IPS-15b (cell line): ENCODE results near the gene INPP4A.

Experiments
- H3K27me3 ChIP-seq: one replicate; pipeline ENCODE4 v1.6.1; 2013; ENCODE audit warnings: low read length; ENCODE audit not compliant: control insufficient read depth, insufficient read depth
- H3K36me3 ChIP-seq: one replicate; pipeline ENCODE4 v1.6.1; 2013; ENCODE audit warnings: low read length; ENCODE audit not compliant: control insufficient read depth, insufficient read depth
- H3K4me1 ChIP-seq: one replicate; pipeline ENCODE4 v1.6.1; 2013; ENCODE audit warnings: mild to moderate bottlenecking, low read length; ENCODE audit not compliant: control insufficient read depth, insufficient read depth
- H3K4me3 ChIP-seq: one replicate; pipeline ENCODE4 v1.5.1; 2013; ENCODE audit warnings: low read depth, low read length
- H3K9ac ChIP-seq: one replicate; pipeline ENCODE4 v1.6.1; 2013; ENCODE audit warnings: low read depth, mild to moderate bottlenecking, low read length
- H3K9me3 ChIP-seq: one replicate; pipeline ENCODE4 v1.6.1; 2013; ENCODE audit warnings: mild to moderate bottlenecking, low read length; ENCODE audit not compliant: control insufficient read depth, insufficient read depth

The INPP4A gene

GRCh38 chr2:98532756-98533155, 88.1 kb downstream of the INPP4A start:
- no peak overlapping the region for H3K4me3 ChIP-seq
- H3K36me3 ChIP-seq = peaks cover 12% of the 10 kb centered on the region
- H3K4me1 ChIP-seq = no peaks in the 10 kb centered on the region

GRCh38 chr2:98533547-98533946, 88.9 kb downstream of the INPP4A start:
- peaks cover 19% of the 10 kb centered on the region for H3K36me3 ChIP-seq
- no peak overlapping the region for H3K9ac ChIP-seq
- no peaks in the 10 kb centered on the region for H3K4me1 ChIP-seq
- no peaks in the 10 kb centered on the region for H3K27me3 ChIP-seq
- H3K4me3 ChIP-seq = no peak overlapping the region
- H3K9me3 ChIP-seq = no peaks in the 10 kb centered on the region

More at GRCh38 chr2:98532756-98533155, 88.1 kb downstream of the INPP4A start:
- no peak overlapping the region for H3K9ac ChIP-seq
- H3K9me3 ChIP-seq = no peaks in the 10 kb centered on the region
- no peaks in the 10 kb centered on the region for H3K27me3 ChIP-seq

GRCh38 chr2:98534761-98535160, 90.1 kb downstream of the INPP4A start:
- Histone ChIP-seq H3K4me1 (no peaks in the 10 kb centered on the region), H3K36me3 (peaks cover 27% of the 10 kb centered on the region), H3K4me3 (no peak overlapping the region)

GRCh38 chr2:98535971-98536677, 91.5 kb downstream of the INPP4A start:
- Histone ChIP-seq H3K4me1 (no peaks in the 10 kb centered on the region), H3K36me3 (peaks cover 27% of the 10 kb centered on the region), H3K4me3 (no peak overlapping the region), H3K27me3 (no peaks in the 10 kb centered on the region), H3K9me3 (no peaks in the 10 kb centered on the region), H3K9ac (no peak overlapping the region)

More at GRCh38 chr2:98534761-98535160, 90.1 kb downstream of the INPP4A start:
- Histone ChIP-seq H3K9me3 (no peaks in the 10 kb centered on the region), H3K27me3 (no peaks in the 10 kb centered on the region), H3K9ac (no peak overlapping the region)

GRCh38 chr2:98537390-98538126, 92.9 kb downstream of the INPP4A start:
- no peaks in the 10 kb centered on the region for H3K27me3 ChIP-seq
- no peak overlapping the region for H3K9ac ChIP-seq
- H3K36me3 ChIP-seq = peaks cover 31% of the 10 kb centered on the region
- no peaks in the 10 kb centered on the region for H3K9me3 ChIP-seq
- no peak overlapping the region for H3K4me3 ChIP-seq
- no peaks in the 10 kb centered on the region for H3K4me1 ChIP-seq

- Histone ChIP-seq H3K4me1 (no peaks in the 10 kb centered on the region), H3K9ac (no peak overlapping the region), H3K27me3 (no peaks in the 10 kb centered on the region), H3K4me3 (no peak overlapping the region), H3K36me3 (peaks cover 33% of the 10 kb centered on the region), H3K9me3 (no peaks in the 10 kb centered on the region)
These were observed 93.8 kb downstream of the INPP4A start for GRCh38 chr2:98538280-98539041.

GRCh38 chr2:98539056-98539735, 94.5 kb downstream of the INPP4A start:
- H3K9me3 ChIP-seq = no peaks in the 10 kb centered on the region
- peaks cover 41% of the 10 kb centered on the region for H3K36me3 ChIP-seq
- no peaks in the 10 kb centered on the region for H3K27me3 ChIP-seq
- no peak overlapping the region for H3K4me3 ChIP-seq
- H3K4me1 ChIP-seq = no peaks in the 10 kb centered on the region
- no peak overlapping the region for H3K9ac ChIP-seq

GRCh38 chr2:98540536-98540935, 95.9 kb downstream of the INPP4A start:
- H3K4me3 ChIP-seq = no peak overlapping the region
- no peaks in the 10 kb centered on the region for H3K4me1 ChIP-seq
- H3K27me3 ChIP-seq = no peaks in the 10 kb centered on the region
- H3K9me3 ChIP-seq = no peaks in the 10 kb centered on the region
- peaks cover 46% of the 10 kb centered on the region for H3K36me3 ChIP-seq
- no peak overlapping the region for H3K9ac ChIP-seq

- H3K4me3 ChIP-seq = no peak overlapping the region
- H3K9me3 ChIP-seq = no peaks in the 10 kb centered on the region
- H3K4me1 ChIP-seq = no peaks in the 10 kb centered on the region
- no peaks in the 10 kb centered on the region for H3K27me3 ChIP-seq
- H3K9ac ChIP-seq = no peak overlapping the region
- H3K36me3 ChIP-seq = peaks cover 53% of the 10 kb centered on the region
These were observed 96.8 kb downstream of the INPP4A start for GRCh38 chr2:98541489-98541888.

- Histone ChIP-seq H3K36me3 (peaks cover 52% of the 10 kb centered on the region), H3K4me1 (no peaks in the 10 kb centered on the region), H3K27me3 (no peaks in the 10 kb centered on the region), H3K9me3 (no peaks in the 10 kb centered on the region), H3K4me3 (no peak overlapping the region), H3K9ac (no peak overlapping the region)
These were observed 97.2 kb downstream of the INPP4A start for GRCh38 chr2:98541906-98542305.

- Histone ChIP-seq H3K9ac (no peak overlapping the region), H3K36me3 (peaks cover 47% of the 10 kb centered on the region), H3K4me1 (no peaks in the 10 kb centered on the region), H3K27me3 (no peaks in the 10 kb centered on the region), H3K9me3 (no peaks in the 10 kb centered on the region), H3K4me3 (no peak overlapping the region)
These were observed 98.6 kb downstream of the INPP4A start for GRCh38 chr2:98543214-98543613.
